Pancreas (tissue), 10 donors: Measurements from ENCODE around the gene COL5A1. TPM values are rescaled to one million over a fixed set of nuclear protein-coding genes. Genes with fewer than 3 reads are reported as not detected.
"Not testable (repeated sequence)": the region's sequence is repeated elsewhere in the genome, so short reads cannot be mapped to it uniquely, and the experiment has no call there.

Source experiments
- ATAC-seq, 4 donors: fragments of 200-7000 bp; cut with Tn5 transposase; one replicate each; pipeline versions ENCODE4 v1.8.0 to v1.9.1; 2020; ENCODE audit warnings: mild to moderate bottlenecking in 4 of 4, moderate library complexity in 4 of 4
- DNase-seq, 6 donors: peaks; one replicate each; pipeline ENCODE4 v3.0.0-alpha.2; 2020
- FAIRE-seq: peaks from 2 replicates; lab custom pipeline; 2012; peaks lifted over from hg19 to GRCh38; lab: Jason Lieb, UNC
- H3K27ac ChIP-seq, 4 donors: fragments of 200-600 bp; sonication (generic); 1 replicate in 3 of 4; 2 replicates in 1 of 4; pipeline versions ENCODE4 v1.5.0 to v1.8.0; 2020
- H3K27me3 ChIP-seq, 4 donors: fragments of 200-600 bp; one replicate each; pipeline ENCODE4 v1.8.0; 2021
- H3K36me3 ChIP-seq, 3 donors: fragments of 200-600 bp; sonication (generic) in 1 of 3; one replicate each; pipeline versions ENCODE4 v1.5.0 to v1.8.0; 2020 to 2021
- H3K4me1 ChIP-seq, 3 donors: fragments of 200-600 bp; one replicate each; pipeline ENCODE4 v1.8.0; 2021
- H3K4me3 ChIP-seq, 4 donors: fragments of 200-600 bp; sonication (generic) in 2 of 4; one replicate each; pipeline versions ENCODE4 v1.5.0 to v1.8.0; 2020 to 2021
- H3K9me3 ChIP-seq, 4 donors: fragments of 200-600 bp; one replicate each; pipeline ENCODE4 v1.8.0; 2021
- WGBS, 2 donors: extraction: QIAGEN DNeasy Blood & Tissue Kit; methylation state at CpG; one replicate each; pipeline ENCODE4 v1.1.7; 2013; 5-methylcytosine and 5-hydroxymethylcytosine counted together
- intact Hi-C, 3 donors: fragments of 100-400 bp; cut with DNase I; formaldehyde crosslinking; loops; one replicate each; pipeline versions ENCODE4 v1.11.1 to v1.14.2; 2022
- polyA plus RNA-seq, 2 donors: library from polyadenylated mRNA; stranded (reverse); fragments of 200-250 nt; gene quantifications; one replicate each; pipeline ENCODE4 v1.2.3, GENCODE V29; 2013
- total RNA-seq, 6 donors: library from RNA; stranded (reverse); fragmentation: NEBNext Ultra II Directional in 4 of 6; extraction: Animal tissue kit (Norgen Biotek cat#: 25700) in 4 of 6; gene quantifications; one replicate each; pipeline versions ENCODE4 v1.2.1 to v1.2.4, GENCODE V29; 2021 to 2023
- TF ChIP-seq, protein P1 (sequence below), 4 donors: fragments of 200-600 bp; sonication (generic) in 3 of 4; IDR thresholded peaks; one replicate each; pipeline versions ENCODE4 v1.5.0 to v1.8.0; 2021; ENCODE audit warnings: antibody characterized with exemption in 4 of 4
- donor health status: healthy with polysubstance abuse.
- donor health status: DM: no; HTN: no; CAD: no; lungs with moderate emphysema.
- donor health status: DM: no; HTN: no; CAD: no.
- donor health status: control.
- donor health status: control.
- donor health status: Bipolar disorder and iron deficiency.
- donor health status: DM: yes; HTN: yes; CAD: no.
- donor health status: DM: no; HTN: no; CAD: no.
- donor health status: DM: no; HTN: no; CAD: no.
- donor health status: DM: yes; HTN: yes; CAD: no.

The COL5A1 gene
- total and polyA plus RNA-seq, 8 donors: 1.2 to 62.8 (median 3.5) TPM

DNA sequence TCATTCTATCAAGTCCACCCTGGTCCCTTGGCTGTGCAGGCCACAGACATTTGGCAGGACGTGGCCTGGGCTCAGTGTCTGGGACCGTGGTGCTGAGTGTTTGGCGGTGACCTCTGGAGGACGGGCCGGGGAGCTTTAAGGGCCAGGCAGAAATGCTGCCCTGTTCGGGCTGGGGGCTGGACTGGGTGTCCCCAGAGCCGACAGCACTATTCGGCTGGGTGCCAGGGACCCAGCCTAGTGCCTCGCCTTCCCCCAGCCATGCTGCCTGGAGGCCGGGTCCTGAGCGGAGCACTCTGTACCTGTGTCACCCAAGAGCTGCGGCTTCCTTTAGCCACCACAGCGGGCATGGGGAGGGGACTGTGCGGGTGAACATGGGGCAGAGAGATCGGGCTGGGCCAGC lies 40.4 kb downstream of the COL5A1 start:
- no peak overlapping the region for H3K27ac ChIP-seq
- H3K9me3 ChIP-seq: no peaks in the 10 kb centered on the region
- no peaks in the 10 kb centered on the region for H3K4me1 ChIP-seq
- DNase-seq (no peak), FAIRE-seq (no peak), ATAC-seq (no peak)
- H3K36me3 ChIP-seq: no peaks in the 10 kb centered on the region
- WGBS, 2 donors: 60 to 64% methylated on average over 13 to 15 of the region's 15 CpGs
- no peak overlapping the region for H3K4me3 ChIP-seq
- intact Hi-C loops: no loop called here
- no peaks in the 10 kb centered on the region for H3K27me3 ChIP-seq
- TF ChIP-seq, protein P1, sequence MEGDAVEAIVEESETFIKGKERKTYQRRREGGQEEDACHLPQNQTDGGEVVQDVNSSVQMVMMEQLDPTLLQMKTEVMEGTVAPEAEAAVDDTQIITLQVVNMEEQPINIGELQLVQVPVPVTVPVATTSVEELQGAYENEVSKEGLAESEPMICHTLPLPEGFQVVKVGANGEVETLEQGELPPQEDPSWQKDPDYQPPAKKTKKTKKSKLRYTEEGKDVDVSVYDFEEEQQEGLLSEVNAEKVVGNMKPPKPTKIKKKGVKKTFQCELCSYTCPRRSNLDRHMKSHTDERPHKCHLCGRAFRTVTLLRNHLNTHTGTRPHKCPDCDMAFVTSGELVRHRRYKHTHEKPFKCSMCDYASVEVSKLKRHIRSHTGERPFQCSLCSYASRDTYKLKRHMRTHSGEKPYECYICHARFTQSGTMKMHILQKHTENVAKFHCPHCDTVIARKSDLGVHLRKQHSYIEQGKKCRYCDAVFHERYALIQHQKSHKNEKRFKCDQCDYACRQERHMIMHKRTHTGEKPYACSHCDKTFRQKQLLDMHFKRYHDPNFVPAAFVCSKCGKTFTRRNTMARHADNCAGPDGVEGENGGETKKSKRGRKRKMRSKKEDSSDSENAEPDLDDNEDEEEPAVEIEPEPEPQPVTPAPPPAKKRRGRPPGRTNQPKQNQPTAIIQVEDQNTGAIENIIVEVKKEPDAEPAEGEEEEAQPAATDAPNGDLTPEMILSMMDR (IDR thresholded peaks at IDR 0.05): no peak

DNA sequence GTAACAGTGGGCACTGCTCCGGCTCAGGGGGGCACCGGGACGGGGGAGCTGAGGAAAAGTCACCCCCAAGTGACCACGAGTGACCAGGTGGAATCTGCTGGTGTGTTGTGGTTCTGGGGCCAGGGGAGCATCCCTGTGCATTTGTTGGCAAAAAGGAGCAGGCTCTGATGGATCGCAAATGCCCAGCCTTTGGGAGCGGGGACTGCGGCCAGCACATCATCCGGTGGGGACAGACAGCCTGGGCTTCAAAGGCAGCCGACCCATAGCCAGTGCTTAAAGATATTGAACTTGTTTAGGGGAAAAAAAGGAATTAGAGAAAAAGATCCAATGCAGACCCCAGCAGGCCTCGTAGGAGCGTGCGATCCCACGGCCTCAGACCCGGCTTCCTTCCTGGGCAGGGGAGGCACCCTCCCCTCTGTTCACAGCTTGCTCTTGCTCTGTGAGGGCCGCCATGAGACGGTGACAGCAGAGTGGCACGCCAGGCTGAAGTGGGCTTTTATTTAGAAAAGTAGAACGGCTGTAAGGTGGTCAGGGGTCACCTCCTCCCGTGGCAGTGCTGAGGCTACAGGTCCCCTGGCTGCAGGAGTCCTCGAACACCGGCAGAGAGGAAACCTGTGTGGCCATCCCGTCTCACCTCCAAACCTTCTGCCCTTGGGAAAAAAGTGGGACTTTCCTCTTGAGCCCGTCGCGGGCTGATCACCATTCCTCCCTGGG lies 41.2 kb downstream of the COL5A1 start:
- DNase-seq (peak in 1 of 6 donors; percentile 42), ATAC-seq (no peak), FAIRE-seq (no peak)
- Histone ChIP-seq H3K27ac (no peak overlapping the region), H3K4me3 (no peak overlapping the region), H3K36me3 (no peaks in the 10 kb centered on the region), H3K9me3 (no peaks in the 10 kb centered on the region), H3K4me1 (no peaks in the 10 kb centered on the region), H3K27me3 (no peaks in the 10 kb centered on the region)
- WGBS, 2 donors: 56 to 71% methylated on average over 25 of the region's 25 CpGs
- TF ChIP-seq, protein P1 (IDR thresholded peaks at IDR 0.05): no peak
- intact Hi-C loops: no loop called here

DNA sequence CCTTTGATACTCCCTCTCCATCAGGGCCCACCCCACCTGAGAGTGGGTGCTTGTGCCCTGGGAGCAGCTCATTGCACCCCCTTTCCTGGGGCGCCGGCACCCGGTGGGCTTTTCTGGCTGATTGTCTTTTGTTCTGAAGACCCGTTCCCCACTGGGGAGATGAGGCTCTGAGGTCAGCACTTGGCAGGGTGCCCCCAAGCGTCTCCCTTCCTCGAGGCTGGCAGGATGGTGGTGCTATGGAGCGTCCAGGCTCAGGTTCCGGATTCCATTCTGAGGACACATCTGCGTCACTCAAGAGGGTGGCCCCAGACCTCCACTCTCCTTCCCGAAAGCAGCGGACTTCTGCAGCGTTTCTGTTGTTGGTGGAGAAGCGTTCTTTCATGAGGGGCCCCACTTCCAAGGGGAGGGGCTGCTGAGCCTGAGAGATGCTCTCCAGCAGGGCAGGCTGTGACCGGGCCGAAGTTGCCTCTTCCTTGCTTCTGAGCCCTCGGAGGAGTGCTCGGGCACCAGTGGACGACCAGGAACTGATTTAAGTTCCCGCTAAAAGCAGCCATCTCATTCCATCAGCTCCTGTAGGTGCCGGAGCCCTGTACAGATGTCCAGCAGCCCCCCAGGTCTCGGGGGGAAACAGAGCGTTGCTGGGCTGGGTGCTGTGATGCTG lies 42.2 kb downstream of the COL5A1 start:
- WGBS, 2 donors: 68 to 75% methylated on average over 22 of the region's 22 CpGs
- ATAC-seq: no peak
- H3K4me3 ChIP-seq: no peak overlapping the region
- H3K36me3 ChIP-seq: no peaks in the 10 kb centered on the region
- H3K27ac ChIP-seq: no peak overlapping the region
- TF ChIP-seq, protein P1 (IDR thresholded peaks at IDR 0.05): no peak
- no peaks in the 10 kb centered on the region for H3K27me3 ChIP-seq
- FAIRE-seq: no peak
- no peaks in the 10 kb centered on the region for H3K9me3 ChIP-seq
- intact Hi-C loops: no loop called here
- DNase-seq: peak in 1 of 6 donors; percentile 51
- no peaks in the 10 kb centered on the region for H3K4me1 ChIP-seq

DNA sequence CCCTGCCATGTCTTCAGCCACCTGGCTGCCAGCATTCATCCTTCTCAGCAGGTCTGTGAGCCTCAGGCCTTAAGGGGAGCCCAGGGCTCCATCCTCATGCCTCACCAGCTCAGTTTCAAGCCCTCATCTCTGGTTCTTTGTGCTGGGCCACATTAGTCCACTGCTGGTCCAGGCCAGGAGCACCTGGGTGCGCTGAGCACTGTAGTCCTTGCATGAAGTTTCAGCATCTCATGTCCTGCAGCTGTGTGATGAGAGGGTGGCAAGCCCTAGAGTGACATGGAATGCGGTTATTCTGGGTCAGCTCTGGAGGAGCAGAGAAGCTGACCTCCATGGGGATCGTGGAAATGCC lies 42.7 kb downstream of the COL5A1 start:
- intact Hi-C loops: no loop called here

DNA sequence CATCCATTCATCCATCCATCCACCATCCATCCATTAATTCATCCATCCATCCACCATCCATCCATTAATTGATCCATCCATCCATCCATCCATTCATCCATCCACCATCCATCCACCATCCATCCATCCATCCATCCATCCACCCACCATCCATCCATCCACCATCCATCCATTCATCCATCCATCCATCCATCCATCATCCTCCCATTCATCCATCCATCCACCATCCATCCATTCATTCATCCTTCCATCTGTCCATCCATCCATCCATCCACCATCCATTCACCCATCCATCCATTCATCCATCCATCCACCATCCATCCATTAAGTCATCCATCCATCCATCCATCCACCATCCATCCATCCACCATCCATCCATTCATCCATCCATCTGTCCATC lies 43.3 kb downstream of the COL5A1 start:
- H3K27me3 ChIP-seq, FAIRE-seq, intact Hi-C loops, H3K4me1 ChIP-seq, H3K27ac ChIP-seq, H3K9me3 ChIP-seq, H3K4me3 ChIP-seq, ATAC-seq, H3K36me3 ChIP-seq, DNase-seq: not testable (repeated sequence)

More for the DNA sequence above, 42.7 kb downstream of the COL5A1 start:
- ATAC-seq (no peak), DNase-seq (no peak), FAIRE-seq (no peak)
- Histone ChIP-seq H3K27me3 (no peaks in the 10 kb centered on the region), H3K9me3 (no peaks in the 10 kb centered on the region), H3K36me3 (no peaks in the 10 kb centered on the region), H3K4me1 (no peaks in the 10 kb centered on the region), H3K27ac (no peak overlapping the region), H3K4me3 (no peak overlapping the region)
- TF ChIP-seq, protein P1 (IDR thresholded peaks at IDR 0.05): no peak
- 75 to 79% methylated on average over 3 of the region's 3 CpGs for WGBS, 2 donors
